ENCODE data around the gene ZNF516. TPM values are rescaled to one million over a fixed set of nuclear protein-coding genes. Genes with fewer than 3 reads are reported as not detected.
"Not testable (repeated sequence)": the region's sequence is repeated elsewhere in the genome, so short reads cannot be mapped to it uniquely, and the experiment has no call there.

ZNF516 gene
- total RNA-seq, 2 donors from 2014 or later, result 24.3 to 32.5 TPM

DNA sequence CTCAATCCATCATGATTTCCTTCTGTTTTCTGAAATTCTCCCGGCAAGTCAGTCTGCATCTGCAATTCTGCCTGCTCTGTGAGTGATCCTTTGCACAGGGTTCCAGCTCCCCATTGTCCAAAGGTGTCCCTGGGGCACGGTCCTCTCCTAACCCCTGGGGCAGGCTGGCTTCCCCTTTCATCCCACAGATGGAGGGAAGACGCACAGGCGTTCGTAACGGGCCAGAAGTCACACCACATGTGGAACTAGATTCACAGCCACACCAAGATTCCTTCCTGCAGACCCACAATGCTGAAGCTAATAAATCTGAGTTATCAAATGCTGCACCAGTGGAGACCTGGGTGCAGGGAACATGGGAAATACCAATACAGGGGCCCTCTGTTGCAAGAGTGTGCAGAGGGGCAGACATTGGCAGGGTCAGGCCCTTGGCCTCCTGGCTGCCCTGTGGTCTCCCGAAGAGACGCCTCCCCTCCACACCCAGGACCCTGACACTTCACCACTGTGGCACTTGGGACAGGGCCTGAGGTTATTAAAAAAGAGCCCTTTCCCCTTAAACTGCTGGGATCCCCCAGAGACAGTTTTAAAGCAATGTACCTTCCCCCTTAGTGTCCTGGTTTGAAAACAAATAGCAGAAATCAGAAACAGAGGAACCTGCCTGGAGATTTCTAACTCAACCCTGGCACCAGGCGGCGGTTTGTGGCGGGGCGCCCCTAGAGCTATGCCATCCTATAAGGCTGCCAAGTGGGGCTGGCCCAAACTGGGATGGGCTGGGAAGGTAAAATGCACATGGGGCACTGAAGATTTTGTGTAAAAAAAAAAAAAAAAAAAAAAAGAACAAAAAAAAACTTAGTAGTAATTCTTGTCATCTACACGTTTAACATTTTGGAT, 15.4 kb downstream of the ZNF516 start:
- DNase-seq (ENCODE audit: low spot score), result peak; percentile 53
- intact Hi-C loops (cut with DNase I), result no loop called here

DNA sequence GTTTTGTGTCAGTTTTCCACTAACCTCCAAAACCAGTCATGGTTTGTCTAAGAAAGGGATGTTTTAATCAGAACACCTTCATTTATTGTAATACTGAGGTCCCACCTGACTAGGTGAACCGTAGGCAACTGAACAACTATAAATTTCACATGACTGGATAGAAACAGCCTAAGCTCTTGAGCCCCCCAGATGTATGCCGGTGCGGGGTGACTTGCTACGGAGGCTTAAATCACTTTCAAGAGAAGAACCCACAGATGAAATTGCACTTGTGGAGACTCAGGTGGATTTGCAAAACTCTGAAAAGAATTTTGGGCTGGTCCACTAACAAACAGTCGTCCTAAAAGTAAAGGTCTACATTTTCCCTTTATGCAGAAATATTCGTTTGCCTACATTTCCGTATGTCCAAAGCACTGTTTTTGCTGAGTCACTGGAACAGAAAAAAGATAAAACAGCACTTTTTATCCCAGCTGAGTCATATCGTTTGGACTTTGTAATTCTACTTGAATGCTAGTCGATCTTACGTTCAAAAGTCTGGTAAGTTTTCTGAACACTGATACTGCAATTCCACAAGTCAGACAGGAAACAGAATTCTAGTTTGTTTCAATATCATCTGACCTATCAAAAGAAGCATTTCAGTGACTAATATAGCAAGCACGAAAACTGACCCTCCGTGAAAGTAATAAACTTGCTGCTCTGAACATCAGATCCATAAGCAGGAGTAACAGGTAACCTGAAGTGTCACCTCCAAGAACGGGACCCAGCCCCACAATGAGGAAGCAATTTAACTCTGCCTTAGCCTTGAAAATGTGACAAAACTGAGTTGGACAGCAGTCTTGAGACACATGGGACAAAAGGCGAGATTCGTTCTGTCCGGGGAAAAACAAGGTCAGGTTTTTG, 18.1 kb downstream of the ZNF516 start:
- intact Hi-C loops (cut with DNase I), result no loop called here
- DNase-seq (ENCODE audit: low spot score), result no peak

GRCh38 chr18:76475450-76476194, 19.4 kb downstream of the ZNF516 start:
- DNase-seq (ENCODE audit: low spot score), result no peak
- intact Hi-C loops (cut with DNase I), result no loop called here

- intact Hi-C loops (cut with DNase I), result no loop called here
- no peak for DNase-seq (ENCODE audit: low spot score)
Observed at GRCh38 chr18:76474824-76475223, 20.2 kb downstream of the ZNF516 start.

DNA sequence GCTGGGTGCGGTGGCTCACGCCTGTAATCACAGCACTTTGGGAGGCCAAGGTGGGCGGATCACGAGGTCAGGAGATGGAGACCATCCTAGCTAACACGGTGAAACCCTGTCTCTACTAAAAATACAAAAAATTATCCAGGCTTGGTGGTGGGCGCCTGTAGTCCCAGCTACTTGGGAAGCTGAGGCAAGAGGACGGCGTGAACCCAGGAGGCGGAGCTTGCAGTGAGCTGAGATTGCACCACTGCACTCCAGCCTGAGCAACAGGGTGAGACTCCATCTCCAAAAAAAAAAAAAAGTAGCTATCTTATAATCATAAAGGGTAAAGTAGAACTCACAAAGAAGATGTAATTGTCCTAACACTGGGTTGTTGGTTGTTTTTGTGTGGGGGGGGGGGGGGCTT, 21.5 kb downstream of the ZNF516 start:
- peak; percentile 68 for DNase-seq (ENCODE audit: low spot score)
- intact Hi-C loops (cut with DNase I), result not testable (repeated sequence)

DNA sequence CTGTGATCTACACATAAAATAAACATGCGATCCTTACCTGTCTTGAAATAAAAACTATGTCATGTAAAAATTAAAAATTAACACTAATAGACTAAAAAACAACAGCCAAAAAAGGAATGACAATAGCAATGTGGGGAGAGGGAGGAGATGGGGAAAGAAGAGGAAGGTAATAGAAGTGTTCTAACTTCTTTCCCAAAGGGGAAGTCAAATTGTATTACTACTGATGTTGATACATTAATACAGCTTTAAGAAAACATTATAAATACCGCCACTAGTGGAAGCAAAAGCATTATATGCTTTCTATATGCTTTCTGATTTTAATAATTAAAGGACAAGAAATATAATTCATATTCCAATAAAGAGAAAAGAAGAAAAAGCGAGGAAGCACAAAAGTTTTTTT, 22.2 kb downstream of the ZNF516 start:
- intact Hi-C loops (cut with DNase I), result no loop called here

DNA sequence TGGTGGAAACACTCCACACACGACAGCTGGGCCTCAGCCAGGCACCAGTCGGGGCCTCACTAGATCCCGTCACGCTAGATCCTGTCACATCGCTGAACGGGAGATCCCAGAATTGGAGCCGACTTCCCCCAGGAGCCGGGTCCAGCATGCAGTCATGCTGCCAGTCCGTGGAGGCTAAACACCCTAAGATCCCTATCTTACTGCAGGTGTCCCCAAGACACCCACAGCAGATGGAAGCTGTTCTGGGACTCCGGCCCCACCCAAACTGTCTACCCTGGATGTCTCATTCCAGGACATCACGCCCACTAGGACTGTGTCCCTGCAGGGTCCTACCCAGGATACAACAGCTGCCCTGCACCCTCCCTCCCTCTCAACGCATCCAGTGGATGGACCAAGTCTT, 23.4 kb downstream of the ZNF516 start:
- intact Hi-C loops (cut with DNase I), result no loop called here

More for the DNA sequence above, 22.2 kb downstream of the ZNF516 start:
- no peak for DNase-seq (ENCODE audit: low spot score)

DNA sequence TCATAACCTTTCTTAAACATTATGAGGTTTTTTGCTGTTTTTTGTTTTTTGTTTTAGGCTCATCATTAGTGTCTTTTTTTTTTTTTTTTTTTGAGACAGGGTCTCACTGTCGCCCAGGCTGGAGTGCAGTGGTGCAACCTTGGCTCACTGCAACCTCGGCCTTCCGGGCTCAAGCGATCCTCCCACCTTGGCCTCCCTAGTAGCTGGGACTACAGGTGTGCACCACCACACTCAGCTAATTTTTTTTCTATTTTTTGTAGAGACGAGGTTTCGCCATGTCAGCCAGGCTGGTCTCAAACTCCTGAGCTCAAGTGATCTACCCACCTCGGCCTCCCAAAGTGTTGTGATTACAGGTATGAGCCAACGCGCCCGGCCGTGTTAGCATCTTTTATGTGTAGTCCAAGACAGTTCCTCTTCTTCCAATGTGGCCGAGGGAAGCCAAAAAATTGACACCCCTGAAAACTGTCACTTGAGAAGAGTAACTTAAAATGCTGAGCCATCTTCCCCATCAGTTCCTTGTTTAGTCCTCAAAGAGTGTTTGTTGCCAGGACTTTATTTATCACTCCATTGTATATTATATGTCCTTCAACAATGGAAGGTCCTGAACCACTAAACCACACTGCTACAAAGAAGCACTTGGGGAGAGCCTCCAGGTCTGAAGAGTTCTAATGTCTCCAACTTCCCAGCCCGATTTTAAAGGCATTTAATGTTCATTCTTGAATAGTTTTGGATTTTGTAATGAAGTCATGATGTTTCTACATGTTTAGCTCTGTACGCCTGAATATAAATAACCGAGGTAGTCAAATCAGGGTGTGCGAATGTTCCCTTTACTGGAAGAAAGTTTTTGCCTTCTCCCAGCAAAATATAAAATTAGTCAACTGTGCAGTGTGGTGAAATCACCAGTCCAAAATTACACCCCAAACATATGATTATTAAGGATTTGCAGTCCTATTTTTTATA, 26.4 kb downstream of the ZNF516 start:
- DNase-seq (ENCODE audit: low spot score), result no peak
- intact Hi-C loops (cut with DNase I), result no loop called here

More for the DNA sequence above, 23.4 kb downstream of the ZNF516 start:
- DNase-seq (ENCODE audit: low spot score), result no peak

GRCh38 chr18:76467371-76468190, 27.5 kb downstream of the ZNF516 start:
- intact Hi-C loops (cut with DNase I), result no loop called here
- no peak for DNase-seq (ENCODE audit: low spot score)

DNA sequence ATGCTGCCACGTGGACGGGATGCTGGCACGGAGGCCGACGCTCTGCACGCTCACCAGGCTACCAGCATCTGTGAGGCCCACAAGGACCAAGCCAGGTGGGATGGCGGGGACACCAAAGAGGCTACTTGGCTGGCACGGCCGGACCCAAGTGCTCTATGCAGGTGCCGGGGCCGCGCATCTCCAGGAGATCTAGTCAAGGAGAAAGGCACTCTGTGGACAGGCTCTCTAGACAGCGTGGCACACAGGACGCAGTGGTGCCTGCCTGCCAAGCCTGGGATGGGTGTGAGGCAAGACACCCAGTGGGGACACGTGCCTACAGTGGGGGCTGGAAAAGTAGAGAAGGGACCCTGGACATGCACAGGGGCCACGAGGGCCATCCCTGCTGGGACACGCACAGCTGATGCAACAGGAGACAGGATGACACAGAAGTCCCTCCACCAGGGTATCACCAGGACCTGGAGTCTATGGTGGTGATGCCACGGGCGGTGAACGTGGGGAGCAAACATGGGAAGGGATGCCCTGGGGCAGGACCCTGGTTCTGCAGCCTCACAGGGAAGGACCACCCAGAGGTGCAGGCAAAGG, 28.5 kb downstream of the ZNF516 start:
- intact Hi-C loops (cut with DNase I), result no loop called here
- no peak for DNase-seq (ENCODE audit: low spot score)

DNA sequence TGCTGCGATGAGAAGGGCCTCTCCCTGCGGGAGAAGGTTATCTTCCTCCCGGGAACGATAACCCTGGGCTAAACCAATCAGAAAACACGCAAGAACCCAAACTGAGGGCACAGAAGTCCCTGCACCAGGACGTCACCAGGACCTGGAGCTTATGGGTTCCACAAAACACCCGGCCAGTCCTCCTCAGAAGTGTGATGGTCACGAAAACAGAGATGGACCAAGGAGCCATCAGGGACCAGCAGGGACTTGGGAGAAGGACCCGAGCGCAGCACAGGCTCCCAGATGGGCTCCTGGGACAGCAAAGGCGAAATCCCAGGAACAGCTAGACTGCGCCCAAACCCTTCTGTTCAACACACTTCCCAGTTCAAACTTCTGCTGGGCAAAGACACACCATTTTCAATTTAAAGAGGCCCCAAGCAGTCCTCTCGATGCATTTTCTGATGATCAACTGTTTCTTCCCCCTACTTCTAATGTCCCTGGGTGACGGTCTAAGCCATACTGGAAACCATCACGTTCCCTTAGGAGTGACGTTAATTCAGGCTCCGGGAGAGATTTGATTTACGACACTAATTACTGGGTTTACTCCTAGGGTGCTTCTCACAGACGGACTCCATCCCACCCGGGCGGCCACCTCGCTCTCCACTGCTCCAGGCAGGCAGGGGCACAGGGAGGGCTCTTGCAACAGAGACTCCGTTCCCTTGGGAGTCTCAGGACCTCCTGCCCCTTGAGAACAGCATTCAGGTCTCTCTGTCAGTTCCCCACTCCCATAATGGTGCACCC, 29.2 kb downstream of the ZNF516 start:
- intact Hi-C loops (cut with DNase I), result no loop called here
- DNase-seq (ENCODE audit: low spot score), result no peak

- intact Hi-C loops (cut with DNase I), result no loop called here
- no peak for DNase-seq (ENCODE audit: low spot score)
Observed at GRCh38 chr18:76464281-76465259, 30.5 kb downstream of the ZNF516 start.

GRCh38 chr18:76463872-76464271, 31.2 kb downstream of the ZNF516 start:
- no peak for DNase-seq (ENCODE audit: low spot score)
- intact Hi-C loops (cut with DNase I), result no loop called here

DNA sequence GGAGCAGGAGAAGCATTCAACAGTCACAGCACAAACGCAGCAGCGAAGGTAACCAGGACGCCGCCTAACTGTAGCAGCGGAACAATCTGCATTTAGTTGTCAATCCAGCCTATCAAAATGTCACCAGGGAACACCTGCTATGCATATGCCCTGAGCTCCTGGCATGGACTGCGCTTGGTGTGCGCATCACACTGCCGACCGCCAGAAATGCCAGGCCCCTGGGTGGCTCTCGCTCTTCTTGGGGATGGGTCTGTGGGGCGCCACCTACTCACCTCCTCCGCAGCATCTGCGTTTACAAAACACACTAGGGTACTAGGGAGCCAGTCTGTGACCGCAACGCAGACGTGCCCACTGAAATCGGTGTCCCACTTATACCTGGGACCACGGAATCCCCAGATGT, 31.7 kb downstream of the ZNF516 start:
- intact Hi-C loops (cut with DNase I), result no loop called here
- no peak for DNase-seq (ENCODE audit: low spot score)

GRCh38 chr18:76462326-76462694, 32.7 kb downstream of the ZNF516 start:
- DNase-seq (ENCODE audit: low spot score), result no peak
- intact Hi-C loops (cut with DNase I), result no loop called here
